HepG2 (cell line): ENCODE measurements around the gene PCIF1. TPM values are rescaled to one million over a fixed set of nuclear protein-coding genes. Genes with fewer than 3 reads are reported as not detected.

Experiments used
- ERF ChIP-seq: IDR thresholded peaks from 2 replicates; pipeline ENCODE4 v1.6.1; 2018; ENCODE audit warnings: missing biosample characterization, missing genetic modification reagents
- KDM6A ChIP-seq: IDR thresholded peaks from 2 replicates; pipeline ENCODE4 v1.6.1; 2016; ENCODE audit warnings: low read depth
- KLF13 ChIP-seq: sonication (generic); formaldehyde crosslinking; IDR thresholded peaks from 2 replicates; pipeline ENCODE4 v1.4.0; 2020; ENCODE audit warnings: mild to moderate bottlenecking, missing genetic modification reagents
- KLF9 ChIP-seq: IDR thresholded peaks from 2 replicates; pipeline ENCODE4 v1.6.1; 2016; ENCODE audit warnings: low read depth
- MATR3 ChIP-seq: sonication (generic); formaldehyde crosslinking; IDR thresholded peaks from 2 replicates; pipeline ENCODE4 v1.4.0; 2020; ENCODE audit warnings: missing genetic modification reagents
- MEIS2 ChIP-seq: sonication (generic); formaldehyde crosslinking; IDR thresholded peaks from 2 replicates; pipeline ENCODE4 v1.9.0; 2021; ENCODE audit warnings: mild to moderate bottlenecking, missing genetic modification reagents
- NCOR1 ChIP-seq: fragments of 200-600 bp; sonication (generic); IDR thresholded peaks from 2 replicates; pipeline ENCODE4 v1.7.0; 2017; ENCODE audit warnings: antibody characterized with exemption, low read length, borderline replicate concordance
- RCOR2 ChIP-seq: IDR thresholded peaks from 2 replicates; pipeline ENCODE4 v1.6.1; 2016; ENCODE audit warnings: missing biosample characterization, missing genetic modification reagents
- TOPORS ChIP-seq: sonication (generic); formaldehyde crosslinking; IDR thresholded peaks from 2 replicates; pipeline ENCODE4 v1.8.0; 2023; ENCODE audit warnings: mild to moderate bottlenecking, missing genetic modification reagents
- ZFP62 ChIP-seq: sonication (generic); formaldehyde crosslinking; IDR thresholded peaks from 2 replicates; pipeline ENCODE4 v1.4.0; 2020; ENCODE audit warnings: missing genetic modification reagents
- ZFY ChIP-seq: sonication (generic); formaldehyde crosslinking; IDR thresholded peaks from 2 replicates; pipeline ENCODE4 v1.4.0; 2020; ENCODE audit warnings: missing genetic modification reagents
- ZNF138 ChIP-seq: sonication (generic); formaldehyde crosslinking; IDR thresholded peaks from 2 replicates; pipeline ENCODE4 v1.5.0; 2020; ENCODE audit warnings: mild to moderate bottlenecking, low read depth, missing genetic modification reagents
- ZNF335 ChIP-seq: sonication (generic); formaldehyde crosslinking; IDR thresholded peaks from 2 replicates; pipeline ENCODE4 v1.4.0; 2020; ENCODE audit warnings: missing genetic modification reagents
- ZNF468 ChIP-seq: sonication (generic); formaldehyde crosslinking; IDR thresholded peaks from 2 replicates; pipeline ENCODE4 v1.8.0; 2022; ENCODE audit warnings: mild to moderate bottlenecking, moderate library complexity, missing genetic modification reagents
- ZNF850 ChIP-seq: sonication (generic); formaldehyde crosslinking; conservative IDR thresholded peaks from 2 replicates; pipeline ENCODE4 v1.9.0; 2021; ENCODE audit warnings: mild to moderate bottlenecking, missing genetic modification reagents
- ZNF891 ChIP-seq: sonication (generic); formaldehyde crosslinking; IDR thresholded peaks from 2 replicates; pipeline ENCODE4 v1.5.0; 2020; ENCODE audit warnings: mild to moderate bottlenecking, missing genetic modification reagents
- polyA plus RNA-seq, 8 experiments: library from polyadenylated mRNA; depleted of rRNA in 3 of 8; stranded (reverse) in 7 of 8; unstranded in 1 of 8; fragments of >200 nt; fragmentation: Illumina TruSeq in 4 of 8; extraction: Trizol in 4 of 8; gene quantifications; 2 replicates each; pipeline versions ENCODE4 v1.2.1 to v1.2.3, GENCODE V29; 2011 to 2016; ENCODE audit warnings: low read depth in 4 of 8, missing spikeins in 1 of 8, mixed read lengths in 1 of 8; ENCODE audit not compliant: insufficient read depth in 1 of 8
- total RNA-seq, 5 experiments: library from RNA; depleted of rRNA; stranded (reverse); fragments of >200 nt; fragmentation: Illumina TruSeq; extraction: Trizol; gene quantifications; 2 replicates each; pipeline ENCODE4 v1.2.3, GENCODE V29; 2016; ENCODE audit warnings: low read depth in 1 of 5
- TF ChIP-seq, protein P1 (sequence below): IDR thresholded peaks from 2 replicates; pipeline ENCODE4 v1.6.1; 2016; ENCODE audit warnings: mild to moderate bottlenecking
- TF ChIP-seq, protein P2 (sequence below): sonication (generic); formaldehyde crosslinking; conservative IDR thresholded peaks from 2 replicates; pipeline ENCODE4 v1.4.0; 2020; ENCODE audit warnings: missing genetic modification reagents
- TF ChIP-seq, protein P3 (sequence below): sonication (generic); formaldehyde crosslinking; IDR thresholded peaks from 2 replicates; pipeline ENCODE4 v1.4.0; 2020; ENCODE audit warnings: missing genetic modification reagents
- TF ChIP-seq, protein P4 (sequence below): sonication (generic); formaldehyde crosslinking; IDR thresholded peaks from 2 replicates; pipeline ENCODE4 v1.4.0; 2020; ENCODE audit warnings: missing genetic modification reagents, borderline replicate concordance
- TF ChIP-seq, protein P5 (sequence below): sonication (generic); formaldehyde crosslinking; IDR thresholded peaks from 2 replicates; pipeline ENCODE4 v1.4.0; 2020; ENCODE audit warnings: missing genetic modification reagents, mild to moderate bottlenecking, borderline replicate concordance

The PCIF1 gene
- total and polyA plus RNA-seq, 2 of the 13 experiments (the other 11 are each of a cell fraction or from before 2014, with no cell fraction given): 20.9 to 24.4 TPM

DNA sequence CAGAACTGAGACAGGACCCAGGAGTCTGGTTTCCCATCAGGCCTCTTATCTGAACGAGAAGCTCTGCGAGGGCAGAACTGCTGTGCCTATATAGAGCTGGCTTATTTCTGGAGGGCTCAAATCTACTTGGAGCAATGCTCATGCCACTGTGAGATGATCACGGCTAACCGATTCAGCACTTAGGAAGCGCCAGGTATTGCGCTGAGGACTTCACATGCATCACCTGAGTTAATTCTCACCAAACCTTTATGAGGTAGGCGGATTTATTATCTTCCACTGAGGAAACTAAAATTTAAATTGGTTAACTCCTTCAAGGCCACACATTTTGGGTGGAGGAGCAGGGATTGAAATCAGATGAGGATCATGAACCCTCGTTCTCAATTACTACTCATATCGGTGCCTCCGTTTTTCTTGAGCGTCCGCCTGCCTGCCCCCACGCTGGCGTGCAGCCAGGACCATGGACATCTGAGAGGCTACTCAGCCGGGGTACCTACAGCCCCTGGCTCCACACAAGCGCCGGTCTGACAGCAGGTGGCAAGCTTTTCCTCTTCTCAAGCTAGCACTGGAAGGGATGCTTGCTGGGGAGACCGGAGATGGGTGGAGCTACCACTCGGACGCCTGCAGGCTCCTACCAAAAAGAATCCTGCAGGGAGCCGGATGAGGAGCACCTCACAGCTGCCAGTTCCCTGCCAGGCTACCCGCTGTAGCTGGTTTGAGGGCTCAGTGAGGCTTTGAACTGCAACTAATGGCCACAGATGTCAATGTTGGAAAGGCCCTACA, 1.0 kb upstream of the PCIF1 start (continued):
- TF ChIP-seq, protein P1, sequence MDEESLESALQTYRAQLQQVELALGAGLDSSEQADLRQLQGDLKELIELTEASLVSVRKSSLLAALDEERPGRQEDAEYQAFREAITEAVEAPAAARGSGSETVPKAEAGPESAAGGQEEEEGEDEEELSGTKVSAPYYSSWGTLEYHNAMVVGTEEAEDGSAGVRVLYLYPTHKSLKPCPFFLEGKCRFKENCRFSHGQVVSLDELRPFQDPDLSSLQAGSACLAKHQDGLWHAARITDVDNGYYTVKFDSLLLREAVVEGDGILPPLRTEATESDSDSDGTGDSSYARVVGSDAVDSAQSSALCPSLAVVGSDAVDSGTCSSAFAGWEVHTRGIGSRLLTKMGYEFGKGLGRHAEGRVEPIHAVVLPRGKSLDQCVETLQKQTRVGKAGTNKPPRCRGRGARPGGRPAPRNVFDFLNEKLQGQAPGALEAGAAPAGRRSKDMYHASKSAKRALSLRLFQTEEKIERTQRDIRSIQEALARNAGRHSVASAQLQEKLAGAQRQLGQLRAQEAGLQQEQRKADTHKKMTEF (CRISPR knock-in tag): no peak; the same call in 1 of the 2 replicates
- TF ChIP-seq MATR3 (CRISPR knock-in tag) (no peak), ZNF468 (no peak), TOPORS (CRISPR knock-in tag) (no peak), KDM6A (CRISPR knock-in tag) (no peak), KLF13 (CRISPR knock-in tag) (no peak), ZNF850 (CRISPR knock-in tag) (no peak), ZNF138 (CRISPR knock-in tag) (0 out of 2 replicates have a peak, but pooled peaks have one; percentile 59), ZFP62 (CRISPR knock-in tag) (no peak), ZFY (CRISPR knock-in tag) (no peak), KLF9 (CRISPR knock-in tag) (peak; percentile 55; the same call in 1 of the 2 replicates), MEIS2 (CRISPR knock-in tag) (peak; percentile 72), RCOR2 (CRISPR knock-in tag) (peak; percentile 62), ERF (CRISPR knock-in tag) (peak; percentile 82; the same call in 1 of the 2 replicates), ZNF335 (CRISPR knock-in tag) (no peak), NCOR1 (no peak), ZNF891 (no peak)
- TF ChIP-seq, protein P2, sequence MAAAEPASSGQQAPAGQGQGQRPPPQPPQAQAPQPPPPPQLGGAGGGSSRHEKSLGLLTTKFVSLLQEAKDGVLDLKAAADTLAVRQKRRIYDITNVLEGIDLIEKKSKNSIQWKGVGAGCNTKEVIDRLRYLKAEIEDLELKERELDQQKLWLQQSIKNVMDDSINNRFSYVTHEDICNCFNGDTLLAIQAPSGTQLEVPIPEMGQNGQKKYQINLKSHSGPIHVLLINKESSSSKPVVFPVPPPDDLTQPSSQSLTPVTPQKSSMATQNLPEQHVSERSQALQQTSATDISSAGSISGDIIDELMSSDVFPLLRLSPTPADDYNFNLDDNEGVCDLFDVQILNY (CRISPR knock-in tag): no peak
- TF ChIP-seq, protein P3, sequence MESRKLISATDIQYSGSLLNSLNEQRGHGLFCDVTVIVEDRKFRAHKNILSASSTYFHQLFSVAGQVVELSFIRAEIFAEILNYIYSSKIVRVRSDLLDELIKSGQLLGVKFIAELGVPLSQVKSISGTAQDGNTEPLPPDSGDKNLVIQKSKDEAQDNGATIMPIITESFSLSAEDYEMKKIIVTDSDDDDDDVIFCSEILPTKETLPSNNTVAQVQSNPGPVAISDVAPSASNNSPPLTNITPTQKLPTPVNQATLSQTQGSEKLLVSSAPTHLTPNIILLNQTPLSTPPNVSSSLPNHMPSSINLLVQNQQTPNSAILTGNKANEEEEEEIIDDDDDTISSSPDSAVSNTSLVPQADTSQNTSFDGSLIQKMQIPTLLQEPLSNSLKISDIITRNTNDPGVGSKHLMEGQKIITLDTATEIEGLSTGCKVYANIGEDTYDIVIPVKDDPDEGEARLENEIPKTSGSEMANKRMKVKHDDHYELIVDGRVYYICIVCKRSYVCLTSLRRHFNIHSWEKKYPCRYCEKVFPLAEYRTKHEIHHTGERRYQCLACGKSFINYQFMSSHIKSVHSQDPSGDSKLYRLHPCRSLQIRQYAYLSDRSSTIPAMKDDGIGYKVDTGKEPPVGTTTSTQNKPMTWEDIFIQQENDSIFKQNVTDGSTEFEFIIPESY (CRISPR knock-in tag): no peak; the same call in 1 of the 2 replicates
- TF ChIP-seq, protein P4, sequence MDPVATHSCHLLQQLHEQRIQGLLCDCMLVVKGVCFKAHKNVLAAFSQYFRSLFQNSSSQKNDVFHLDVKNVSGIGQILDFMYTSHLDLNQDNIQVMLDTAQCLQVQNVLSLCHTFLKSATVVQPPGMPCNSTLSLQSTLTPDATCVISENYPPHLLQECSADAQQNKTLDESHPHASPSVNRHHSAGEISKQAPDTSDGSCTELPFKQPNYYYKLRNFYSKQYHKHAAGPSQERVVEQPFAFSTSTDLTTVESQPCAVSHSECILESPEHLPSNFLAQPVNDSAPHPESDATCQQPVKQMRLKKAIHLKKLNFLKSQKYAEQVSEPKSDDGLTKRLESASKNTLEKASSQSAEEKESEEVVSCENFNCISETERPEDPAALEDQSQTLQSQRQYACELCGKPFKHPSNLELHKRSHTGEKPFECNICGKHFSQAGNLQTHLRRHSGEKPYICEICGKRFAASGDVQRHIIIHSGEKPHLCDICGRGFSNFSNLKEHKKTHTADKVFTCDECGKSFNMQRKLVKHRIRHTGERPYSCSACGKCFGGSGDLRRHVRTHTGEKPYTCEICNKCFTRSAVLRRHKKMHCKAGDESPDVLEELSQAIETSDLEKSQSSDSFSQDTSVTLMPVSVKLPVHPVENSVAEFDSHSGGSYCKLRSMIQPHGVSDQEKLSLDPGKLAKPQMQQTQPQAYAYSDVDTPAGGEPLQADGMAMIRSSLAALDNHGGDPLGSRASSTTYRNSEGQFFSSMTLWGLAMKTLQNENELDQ: no peak
- TF ChIP-seq, protein P5, sequence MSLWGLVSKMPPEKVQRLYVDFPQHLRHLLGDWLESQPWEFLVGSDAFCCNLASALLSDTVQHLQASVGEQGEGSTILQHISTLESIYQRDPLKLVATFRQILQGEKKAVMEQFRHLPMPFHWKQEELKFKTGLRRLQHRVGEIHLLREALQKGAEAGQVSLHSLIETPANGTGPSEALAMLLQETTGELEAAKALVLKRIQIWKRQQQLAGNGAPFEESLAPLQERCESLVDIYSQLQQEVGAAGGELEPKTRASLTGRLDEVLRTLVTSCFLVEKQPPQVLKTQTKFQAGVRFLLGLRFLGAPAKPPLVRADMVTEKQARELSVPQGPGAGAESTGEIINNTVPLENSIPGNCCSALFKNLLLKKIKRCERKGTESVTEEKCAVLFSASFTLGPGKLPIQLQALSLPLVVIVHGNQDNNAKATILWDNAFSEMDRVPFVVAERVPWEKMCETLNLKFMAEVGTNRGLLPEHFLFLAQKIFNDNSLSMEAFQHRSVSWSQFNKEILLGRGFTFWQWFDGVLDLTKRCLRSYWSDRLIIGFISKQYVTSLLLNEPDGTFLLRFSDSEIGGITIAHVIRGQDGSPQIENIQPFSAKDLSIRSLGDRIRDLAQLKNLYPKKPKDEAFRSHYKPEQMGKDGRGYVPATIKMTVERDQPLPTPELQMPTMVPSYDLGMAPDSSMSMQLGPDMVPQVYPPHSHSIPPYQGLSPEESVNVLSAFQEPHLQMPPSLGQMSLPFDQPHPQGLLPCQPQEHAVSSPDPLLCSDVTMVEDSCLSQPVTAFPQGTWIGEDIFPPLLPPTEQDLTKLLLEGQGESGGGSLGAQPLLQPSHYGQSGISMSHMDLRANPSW (CRISPR knock-in tag): peak; percentile 73; the same call in 1 of the 2 replicates
